GM12891 (cell line): Measurements from ENCODE around the gene SORL1.

Source experiments
- DNase-seq: peaks from one replicate; pipeline ENCODE4 v3.0.0; 2011; ENCODE audit warnings: low spot score; ENCODE audit not compliant: insufficient read length
- FAIRE-seq: peaks from 2 replicates; lab custom pipeline; 2011; peaks lifted over from hg19 to GRCh38; lab: Jason Lieb, UNC
- PAX5 ChIP-seq: IDR thresholded peaks from 2 replicates; pipeline ENCODE4 v1.6.1; 2011; ENCODE audit warnings: low read length, moderate library complexity, mild to moderate bottlenecking; ENCODE audit not compliant: insufficient read depth, severe bottlenecking
- POLR2A ChIP-seq: IDR thresholded peaks from 2 replicates; pipeline ENCODE4 v1.6.1; 2011; ENCODE audit warnings: low read depth, low read length, control low read depth
- POLR2AphosphoS5 ChIP-seq: IDR thresholded peaks from 2 replicates; pipeline ENCODE4 v1.6.1; 2011; ENCODE audit warnings: low read depth, low read length, control low read depth
- POU2F2 ChIP-seq: IDR thresholded peaks from 2 replicates; pipeline ENCODE4 v1.6.1; 2011; ENCODE audit warnings: low read depth, mild to moderate bottlenecking, control low read depth, low read length, moderate library complexity
- SPI1 ChIP-seq: IDR thresholded peaks from 2 replicates; pipeline ENCODE4 v1.6.1; 2011; ENCODE audit warnings: low read depth, low read length, control low read depth
- TAF1 ChIP-seq: IDR thresholded peaks from 2 replicates; pipeline ENCODE4 v1.6.1; 2011; ENCODE audit warnings: low read depth, low read length, control low read depth

The SORL1 gene

GRCh38 chr11:121469910-121470309, 17.8 kb downstream of the SORL1 start:
- peak; percentile 84 for FAIRE-seq
- TF ChIP-seq TAF1 (no peak), SPI1 (no peak), POLR2A (no peak), PAX5 (no peak), POU2F2 (no peak), POLR2AphosphoS5 (no peak)

GRCh38 chr11:121471167-121471566, 19.1 kb downstream of the SORL1 start:
- FAIRE-seq, result peak; percentile 68
- no peak for TF ChIP-seq PAX5
- no peak for TF ChIP-seq POLR2A
- no peak for TF ChIP-seq POLR2AphosphoS5
- no peak for TF ChIP-seq POU2F2
- no peak for TF ChIP-seq SPI1
- TF ChIP-seq TAF1, result no peak
- DNase-seq, result no peak

More at GRCh38 chr11:121469910-121470309, 17.8 kb downstream of the SORL1 start:
- DNase-seq, result no peak

GRCh38 chr11:121472312-121472711, 20.2 kb downstream of the SORL1 start:
- DNase-seq (no peak), FAIRE-seq (peak; percentile 69)
- TF ChIP-seq PAX5, result no peak
- no peak for TF ChIP-seq TAF1
- TF ChIP-seq SPI1, result no peak
- TF ChIP-seq POLR2A, result no peak
- TF ChIP-seq POLR2AphosphoS5, result no peak
- TF ChIP-seq POU2F2, result no peak

- FAIRE-seq, result no peak
- DNase-seq, result no peak
Observed at GRCh38 chr11:121473064-121473777, 21.1 kb downstream of the SORL1 start.

GRCh38 chr11:121474680-121475079, 22.6 kb downstream of the SORL1 start:
- TF ChIP-seq SPI1 (no peak), PAX5 (no peak), TAF1 (no peak), POU2F2 (no peak), POLR2A (no peak), POLR2AphosphoS5 (no peak)
- FAIRE-seq, result no peak
- no peak for DNase-seq

More at GRCh38 chr11:121473064-121473777, 21.1 kb downstream of the SORL1 start:
- no peak for TF ChIP-seq SPI1
- TF ChIP-seq PAX5, result no peak
- no peak for TF ChIP-seq POLR2AphosphoS5
- TF ChIP-seq POU2F2, result peak; percentile 78
- no peak for TF ChIP-seq TAF1
- TF ChIP-seq POLR2A, result no peak

GRCh38 chr11:121476379-121477032, 24.4 kb downstream of the SORL1 start:
- DNase-seq (no peak), FAIRE-seq (peak; percentile 68)

GRCh38 chr11:121478226-121478894, 26.2 kb downstream of the SORL1 start:
- peak; percentile 48; the same call in 1 of the 2 replicates for TF ChIP-seq POLR2AphosphoS5
- TF ChIP-seq POU2F2, result no peak
- FAIRE-seq (peak; percentile 96), DNase-seq (no peak)

More at GRCh38 chr11:121476379-121477032, 24.4 kb downstream of the SORL1 start:
- TF ChIP-seq SPI1 (no peak), POLR2AphosphoS5 (no peak), POLR2A (no peak), PAX5 (no peak), TAF1 (no peak), POU2F2 (no peak)

- DNase-seq (no peak), FAIRE-seq (peak; percentile 9)
Observed at GRCh38 chr11:121478895-121479697, 27.0 kb downstream of the SORL1 start.

GRCh38 chr11:121479698-121480238, 27.7 kb downstream of the SORL1 start:
- FAIRE-seq (no peak), DNase-seq (no peak)
- no peak for TF ChIP-seq POLR2AphosphoS5
- no peak for TF ChIP-seq SPI1
- TF ChIP-seq POLR2A, result no peak
- TF ChIP-seq PAX5, result no peak
- TF ChIP-seq TAF1, result no peak
- TF ChIP-seq POU2F2, result no peak

More at GRCh38 chr11:121478895-121479697, 27.0 kb downstream of the SORL1 start:
- no peak for TF ChIP-seq POLR2AphosphoS5
